ENCODE data around the gene GRIK1. TPM values are rescaled to one million over a fixed set of nuclear protein-coding genes. Genes with fewer than 3 reads are reported as not detected.
"Not testable (repeated sequence)": the region's sequence is repeated elsewhere in the genome, so short reads cannot be mapped to it uniquely, and the experiment has no call there.

Gene GRIK1
- total and polyA plus RNA-seq, 3 experiments from 2014 or later, result not detected

DNA sequence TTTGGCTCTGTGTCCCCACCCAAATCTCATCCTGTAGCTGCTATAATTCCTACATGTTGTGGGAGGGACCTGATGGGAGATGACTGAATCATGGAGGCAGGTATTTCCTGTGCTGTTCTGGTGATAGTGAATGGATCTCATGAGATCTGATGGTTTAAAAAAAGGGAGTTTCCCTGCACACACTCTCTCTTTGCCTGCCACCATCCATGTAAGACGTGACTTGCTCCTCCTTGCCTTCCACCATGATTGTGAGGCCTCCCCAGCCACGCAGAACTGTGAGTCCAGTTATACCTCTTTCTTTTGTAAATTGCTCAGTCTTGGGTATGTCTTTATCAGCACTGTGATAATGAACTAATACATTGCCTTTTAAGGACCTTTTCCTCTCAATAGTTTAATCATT lies 18.2 kb upstream of the GRIK1 start:
- H3K4me1 Mint-ChIP-seq; H3K36me3 ChIP-seq (ENCODE audit: insufficient read depth, low read length); H3K9me3 ChIP-seq (ENCODE audit: low read length); H3K27me3 ChIP-seq (ENCODE audit: insufficient read depth, low read length, poor library complexity, severe bottlenecking); H3K27ac Mint-ChIP-seq; H3K36me3 Mint-ChIP-seq; DNase-seq; H3K4me1 ChIP-seq (ENCODE audit: insufficient read depth, low read length); H3K27ac ChIP-seq (ENCODE audit: low read depth, low read length); POLR2A ChIA-PET; H3K4me3 ChIP-seq (ENCODE audit: low read length); H3K4me3 Mint-ChIP-seq; CTCF ChIA-PET; H3K27me3 Mint-ChIP-seq; H3K9me3 Mint-ChIP-seq: not testable (repeated sequence)

DNA sequence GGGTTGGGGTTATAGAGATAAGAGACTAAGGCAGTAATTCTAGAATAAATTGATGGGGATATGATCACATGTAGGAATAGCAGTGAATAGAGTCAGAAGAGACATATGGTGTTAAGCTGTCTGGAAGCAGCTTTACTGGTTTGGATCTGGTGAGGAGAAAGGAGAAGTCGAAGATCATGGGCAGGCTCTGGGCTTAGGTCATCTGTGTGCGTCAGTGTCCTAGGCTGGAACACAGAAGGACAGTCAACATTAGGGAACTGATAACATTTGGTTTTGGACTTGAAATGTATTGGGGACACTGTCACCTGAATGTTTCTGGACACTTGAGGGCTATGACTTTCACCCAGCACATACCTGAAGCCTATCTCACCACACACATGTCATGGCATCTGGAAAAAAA lies 13.9 kb upstream of the GRIK1 start:
- no peak overlapping the region for H3K27ac ChIP-seq (ENCODE audit: low read depth, low read length)
- Mint-ChIP-seq H3K27ac (no peak overlapping the region), H3K9me3 (peaks cover 1 to 8% (median 3%) of the 10 kb centered on the region in 5 donors), H3K27me3 (no peaks in the 10 kb centered on the region), H3K4me1 (no peaks in the 10 kb centered on the region), H3K36me3 (no peaks in the 10 kb centered on the region), H3K4me3 (no peak overlapping the region)
- CTCF ChIA-PET, result no interaction called here
- no peak overlapping the region for H3K4me3 ChIP-seq (ENCODE audit: low read length)
- H3K9me3 ChIP-seq (ENCODE audit: low read length), result no peaks in the 10 kb centered on the region
- no peaks in the 10 kb centered on the region for H3K36me3 ChIP-seq (ENCODE audit: insufficient read depth, low read length)
- no peaks in the 10 kb centered on the region for H3K4me1 ChIP-seq (ENCODE audit: insufficient read depth, low read length)
- POLR2A ChIA-PET, result no interaction called here
- DNase-seq, result no peak
- H3K27me3 ChIP-seq (ENCODE audit: insufficient read depth, low read length, poor library complexity, severe bottlenecking), result no peaks in the 10 kb centered on the region

DNA sequence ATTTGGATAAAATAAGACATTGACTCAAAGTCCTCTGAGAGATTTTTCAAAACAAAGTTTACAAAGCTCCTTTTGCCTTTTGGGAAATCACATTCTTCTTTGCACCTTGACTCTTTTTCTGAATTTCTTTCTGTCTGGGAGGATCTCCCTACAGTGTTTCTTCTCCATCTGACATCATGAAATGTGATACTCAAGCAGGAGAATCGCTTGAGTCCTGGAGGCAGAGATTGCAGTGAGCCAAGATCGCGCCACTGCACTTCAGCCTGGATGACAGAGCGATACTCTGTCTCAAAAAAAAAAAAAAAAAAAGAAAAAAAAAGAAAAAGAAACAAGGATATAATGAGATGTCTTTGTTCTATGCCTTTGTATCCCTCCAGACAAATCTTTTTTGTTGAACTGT lies 13.3 kb upstream of the GRIK1 start:
- Mint-ChIP-seq H3K4me1 (no peaks in the 10 kb centered on the region), H3K36me3 (no peaks in the 10 kb centered on the region), H3K9me3 (peaks cover 1 to 6% (median 3%) of the 10 kb centered on the region in 5 donors), H3K4me3 (no peak overlapping the region), H3K27me3 (no peaks in the 10 kb centered on the region), H3K27ac (no peak overlapping the region)
- POLR2A ChIA-PET, result no interaction called here
- no peaks in the 10 kb centered on the region for H3K36me3 ChIP-seq (ENCODE audit: insufficient read depth, low read length)
- H3K27ac ChIP-seq (ENCODE audit: low read depth, low read length), result no peak overlapping the region
- CTCF ChIA-PET, result no interaction called here
- no peak overlapping the region for H3K4me3 ChIP-seq (ENCODE audit: low read length)
- no peaks in the 10 kb centered on the region for H3K27me3 ChIP-seq (ENCODE audit: insufficient read depth, low read length, poor library complexity, severe bottlenecking)
- no peaks in the 10 kb centered on the region for H3K9me3 ChIP-seq (ENCODE audit: low read length)
- H3K4me1 ChIP-seq (ENCODE audit: insufficient read depth, low read length), result no peaks in the 10 kb centered on the region
- DNase-seq, result no peak

DNA sequence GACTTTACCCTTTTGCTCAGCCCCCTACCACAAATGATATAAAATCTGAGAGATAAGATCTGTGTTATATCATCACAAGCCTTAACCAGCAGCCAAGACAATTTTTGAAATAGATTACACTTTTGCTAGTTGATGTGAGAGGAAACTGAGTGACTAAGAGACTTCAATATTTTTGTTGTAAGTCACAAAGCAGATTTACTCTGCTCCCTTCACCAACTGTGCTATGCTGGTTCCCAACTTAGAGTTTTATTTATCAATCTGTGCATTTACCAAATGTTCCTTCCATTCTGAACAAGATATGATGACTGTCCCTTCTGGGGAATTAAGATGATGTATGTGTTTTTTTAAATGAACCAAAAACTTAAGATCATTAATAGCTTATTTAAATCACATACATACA lies 12.1 kb upstream of the GRIK1 start:
- Histone ChIP-seq H3K36me3 (ENCODE audit: insufficient read depth, low read length) (no peaks in the 10 kb centered on the region), H3K4me1 (ENCODE audit: insufficient read depth, low read length) (no peaks in the 10 kb centered on the region), H3K27me3 (ENCODE audit: insufficient read depth, low read length, poor library complexity, severe bottlenecking) (no peaks in the 10 kb centered on the region), H3K4me3 (ENCODE audit: low read length) (no peak overlapping the region), H3K27ac (ENCODE audit: low read depth, low read length) (no peak overlapping the region), H3K9me3 (ENCODE audit: low read length) (no peaks in the 10 kb centered on the region)
- ChIA-PET CTCF (no interaction called here), POLR2A (no interaction called here)
- Mint-ChIP-seq H3K27ac (no peak overlapping the region), H3K36me3 (no peaks in the 10 kb centered on the region), H3K4me3 (no peak overlapping the region), H3K4me1 (no peaks in the 10 kb centered on the region), H3K9me3 (peaks cover 0 to 10% (median 0%) of the 10 kb centered on the region in 5 donors), H3K27me3 (no peaks in the 10 kb centered on the region)
- DNase-seq, result no peak

DNA sequence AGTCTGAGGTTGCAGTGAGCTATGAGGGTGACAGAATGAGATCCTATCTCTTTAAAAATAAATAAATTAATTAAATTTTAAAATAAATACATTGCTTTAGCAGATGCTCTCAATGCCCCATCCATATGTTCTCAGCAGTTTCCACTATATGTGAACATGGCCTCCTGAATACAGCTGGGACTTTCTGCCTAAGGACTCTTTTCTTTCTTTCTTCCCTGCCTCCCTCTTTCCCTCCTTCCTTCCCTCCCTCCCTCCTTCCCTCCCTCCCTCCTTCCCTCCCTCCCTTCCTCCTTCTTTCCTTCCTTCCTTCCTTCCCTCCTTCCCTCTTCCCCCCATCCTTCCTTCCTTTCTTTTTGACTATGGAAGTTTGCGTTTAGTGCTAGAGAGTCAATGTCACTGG lies 10.2 kb upstream of the GRIK1 start:
- POLR2A ChIA-PET, result no interaction called here
- H3K9me3 Mint-ChIP-seq, result peaks cover 0 to 10% (median 0%) of the 10 kb centered on the region in 5 donors
- Histone ChIP-seq H3K27me3 (ENCODE audit: insufficient read depth, low read length, poor library complexity, severe bottlenecking) (no peaks in the 10 kb centered on the region), H3K36me3 (ENCODE audit: insufficient read depth, low read length) (no peaks in the 10 kb centered on the region), H3K4me1 (ENCODE audit: insufficient read depth, low read length) (no peaks in the 10 kb centered on the region), H3K4me3 (ENCODE audit: low read length) (no peak overlapping the region), H3K27ac (ENCODE audit: low read depth, low read length) (no peak overlapping the region), H3K9me3 (ENCODE audit: low read length) (no peaks in the 10 kb centered on the region)
- no peaks in the 10 kb centered on the region for H3K27me3 Mint-ChIP-seq
- DNase-seq, result no peak
- no peak overlapping the region for H3K4me3 Mint-ChIP-seq
- no peaks in the 10 kb centered on the region for H3K4me1 Mint-ChIP-seq
- no peaks in the 10 kb centered on the region for H3K36me3 Mint-ChIP-seq
- H3K27ac Mint-ChIP-seq, result no peak overlapping the region
- CTCF ChIA-PET, result no interaction called here

DNA sequence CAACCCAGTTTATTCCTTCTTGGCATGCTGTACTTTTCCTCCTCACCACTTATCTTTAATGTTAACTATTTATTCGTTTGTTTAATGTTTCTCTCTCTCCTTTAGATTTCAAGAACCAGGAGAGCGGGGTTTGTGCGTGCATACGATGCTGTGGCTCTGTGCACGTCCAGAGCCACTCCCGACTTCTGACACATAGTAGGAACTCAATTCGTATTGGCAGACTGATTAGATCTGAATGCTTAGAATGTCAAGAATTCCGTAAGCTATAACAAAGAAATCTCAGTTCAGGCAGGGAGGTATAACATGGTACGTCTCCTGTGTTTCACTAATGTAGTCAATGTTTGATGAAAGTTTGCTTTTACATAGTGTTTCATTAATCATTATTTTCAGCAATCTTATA lies 7.3 kb upstream of the GRIK1 start:
- Mint-ChIP-seq H3K36me3 (no peaks in the 10 kb centered on the region), H3K27me3 (no peaks in the 10 kb centered on the region), H3K9me3 (peaks cover 0 to 12% (median 3%) of the 10 kb centered on the region in 5 donors), H3K27ac (no peak overlapping the region), H3K4me1 (no peaks in the 10 kb centered on the region), H3K4me3 (no peak overlapping the region)
- H3K36me3 ChIP-seq (ENCODE audit: insufficient read depth, low read length), result no peaks in the 10 kb centered on the region
- H3K4me3 ChIP-seq (ENCODE audit: low read length), result no peak overlapping the region
- H3K9me3 ChIP-seq (ENCODE audit: low read length), result no peaks in the 10 kb centered on the region
- POLR2A ChIA-PET, result no interaction called here
- CTCF ChIA-PET, result no interaction called here
- no peak for DNase-seq
- no peaks in the 10 kb centered on the region for H3K27me3 ChIP-seq (ENCODE audit: insufficient read depth, low read length, poor library complexity, severe bottlenecking)
- H3K4me1 ChIP-seq (ENCODE audit: insufficient read depth, low read length), result no peaks in the 10 kb centered on the region
- no peak overlapping the region for H3K27ac ChIP-seq (ENCODE audit: low read depth, low read length)

DNA sequence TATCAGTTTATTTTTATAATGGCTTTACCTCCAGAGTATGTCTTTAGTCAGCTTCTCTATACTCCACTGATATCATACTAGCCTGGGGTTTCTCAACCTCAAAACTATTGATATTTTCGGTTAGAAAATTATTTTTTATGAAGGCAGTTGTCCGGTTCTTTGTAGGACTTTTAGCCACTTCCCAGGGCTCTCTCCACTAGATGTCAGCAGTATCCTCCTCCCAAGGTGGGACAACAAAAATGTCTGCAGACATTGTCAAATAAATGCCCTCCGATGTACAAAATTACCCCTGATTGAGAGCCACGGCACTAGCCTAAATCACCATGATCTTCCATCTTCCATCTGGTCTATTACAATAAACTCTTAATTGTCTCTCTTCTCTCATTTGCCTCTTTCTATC lies 4.1 kb upstream of the GRIK1 start:
- DNase-seq, result no peak
- Histone ChIP-seq H3K4me3 (ENCODE audit: low read length) (no peak overlapping the region), H3K4me1 (ENCODE audit: insufficient read depth, low read length) (no peaks in the 10 kb centered on the region), H3K27me3 (ENCODE audit: insufficient read depth, low read length, poor library complexity, severe bottlenecking) (no peaks in the 10 kb centered on the region), H3K9me3 (ENCODE audit: low read length) (no peaks in the 10 kb centered on the region), H3K27ac (ENCODE audit: low read depth, low read length) (no peak overlapping the region), H3K36me3 (ENCODE audit: insufficient read depth, low read length) (no peaks in the 10 kb centered on the region)
- no peak overlapping the region for H3K4me3 Mint-ChIP-seq
- H3K36me3 Mint-ChIP-seq, result no peaks in the 10 kb centered on the region
- H3K9me3 Mint-ChIP-seq, result peaks cover 4 to 14% (median 6%) of the 10 kb centered on the region in 5 donors
- no peak overlapping the region for H3K27ac Mint-ChIP-seq
- peaks cover 6 to 9% of the 10 kb centered on the region in 2 donors for H3K27me3 Mint-ChIP-seq
- CTCF ChIA-PET, result no interaction called here
- H3K4me1 Mint-ChIP-seq, result no peaks in the 10 kb centered on the region
- POLR2A ChIA-PET, result no interaction called here

DNA sequence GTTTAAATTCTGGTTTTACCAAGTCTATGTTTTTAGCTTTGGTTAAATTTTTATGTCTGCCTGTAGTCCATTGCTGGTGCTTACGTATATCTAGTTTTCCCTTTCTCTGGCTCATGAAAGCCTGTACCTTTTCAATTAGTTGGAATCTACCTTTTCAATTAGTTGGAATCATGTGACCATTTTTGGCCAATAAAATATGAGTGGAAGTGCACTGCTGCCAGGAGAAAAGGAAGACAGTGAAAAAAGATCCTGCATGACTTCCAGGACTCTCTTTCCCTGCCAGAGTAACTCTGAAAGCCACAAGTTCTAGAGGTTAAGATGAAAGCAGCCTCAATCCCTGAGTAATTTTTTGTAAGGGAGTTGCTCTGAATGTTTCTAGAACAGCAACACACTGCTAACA lies 2.2 kb upstream of the GRIK1 start:
- no peak overlapping the region for H3K27ac Mint-ChIP-seq
- no peak overlapping the region for H3K4me3 ChIP-seq (ENCODE audit: low read length)
- no peaks in the 10 kb centered on the region for H3K36me3 ChIP-seq (ENCODE audit: insufficient read depth, low read length)
- peaks cover 5 to 12% (median 8%) of the 10 kb centered on the region in 5 donors for H3K9me3 Mint-ChIP-seq
- CTCF ChIA-PET, result no interaction called here
- no peaks in the 10 kb centered on the region for H3K27me3 ChIP-seq (ENCODE audit: insufficient read depth, low read length, poor library complexity, severe bottlenecking)
- no peaks in the 10 kb centered on the region for H3K9me3 ChIP-seq (ENCODE audit: low read length)
- H3K27me3 Mint-ChIP-seq, result peaks cover 9 to 12% of the 10 kb centered on the region in 2 donors
- H3K27ac ChIP-seq (ENCODE audit: low read depth, low read length), result no peak overlapping the region
- no peaks in the 10 kb centered on the region for H3K4me1 Mint-ChIP-seq
- no peaks in the 10 kb centered on the region for H3K36me3 Mint-ChIP-seq
- no peak for DNase-seq
- H3K4me1 ChIP-seq (ENCODE audit: insufficient read depth, low read length), result no peaks in the 10 kb centered on the region
- H3K4me3 Mint-ChIP-seq, result no peak overlapping the region
- POLR2A ChIA-PET, result no interaction called here

GRCh38 chr21:29940991-29941390 lies 1.2 kb upstream of the GRIK1 start:
- H3K9me3 ChIP-seq (ENCODE audit: low read length), result no peaks in the 10 kb centered on the region
- no peak for DNase-seq
- no peaks in the 10 kb centered on the region for H3K4me1 Mint-ChIP-seq
- no peak overlapping the region for H3K27ac ChIP-seq (ENCODE audit: low read depth, low read length)
- CTCF ChIA-PET, result no interaction called here
- H3K4me3 Mint-ChIP-seq, result no peak overlapping the region
- H3K36me3 ChIP-seq (ENCODE audit: insufficient read depth, low read length), result no peaks in the 10 kb centered on the region
- H3K36me3 Mint-ChIP-seq, result no peaks in the 10 kb centered on the region
- peaks cover 9 to 12% of the 10 kb centered on the region in 2 donors for H3K27me3 Mint-ChIP-seq
- H3K4me3 ChIP-seq (ENCODE audit: low read length), result no peak overlapping the region
- H3K4me1 ChIP-seq (ENCODE audit: insufficient read depth, low read length), result no peaks in the 10 kb centered on the region
- H3K9me3 Mint-ChIP-seq, result peaks cover 5 to 9% (median 6%) of the 10 kb centered on the region in 5 donors
- POLR2A ChIA-PET, result no interaction called here
- H3K27ac Mint-ChIP-seq, result no peak overlapping the region
- H3K27me3 ChIP-seq (ENCODE audit: insufficient read depth, low read length, poor library complexity, severe bottlenecking), result no peaks in the 10 kb centered on the region

All from CD8-positive, alpha-beta memory T cell (primary cell).